ENCODE measurements around the gene UPK2.

The UPK2 gene

GRCh38 chr11:118914178-118914918 is 41.8 kb upstream of the UPK2 start:
- TF ChIP-seq GABPA (IDR thresholded peaks at IDR 0.05; ENCODE audit: low read depth) (no peak), POLR2AphosphoS5 (IDR thresholded peaks at IDR 0.05; ENCODE audit: low read depth) (no peak), REST (IDR thresholded peaks at IDR 0.05; ENCODE audit: insufficient replicate concordance, low read depth) (no peak), CTCF (IDR thresholded peaks at IDR 0.05; ENCODE audit: insufficient read depth, low read length) (no peak), SPI1 (IDR thresholded peaks at IDR 0.05; ENCODE audit: borderline replicate concordance, low read depth) (no peak)
- Histone ChIP-seq H3K27me3 (ENCODE audit: insufficient read depth, poor library complexity, severe bottlenecking) (no peaks in the 10 kb centered on the region), H3K27ac (replicated peaks) (no peak overlapping the region), H3K4me3 (replicated peaks; ENCODE audit: insufficient read depth, low read length) (no peak overlapping the region)
- DNase-seq (ENCODE audit: low read depth in 1 of 2, low spot score in 1 of 2): no peak

- no peak for DNase-seq (ENCODE audit: low read depth in 1 of 2, low spot score in 1 of 2)
- no peaks in the 10 kb centered on the region for H3K27me3 ChIP-seq (ENCODE audit: insufficient read depth, poor library complexity, severe bottlenecking)
- H3K27ac ChIP-seq (replicated peaks): no peak overlapping the region
- no peak overlapping the region for H3K4me3 ChIP-seq (replicated peaks; ENCODE audit: insufficient read depth, low read length)
- TF ChIP-seq SPI1 (IDR thresholded peaks at IDR 0.05; ENCODE audit: borderline replicate concordance, low read depth) (no peak), GABPA (IDR thresholded peaks at IDR 0.05; ENCODE audit: low read depth) (no peak), POLR2AphosphoS5 (IDR thresholded peaks at IDR 0.05; ENCODE audit: low read depth) (no peak), REST (IDR thresholded peaks at IDR 0.05; ENCODE audit: insufficient replicate concordance, low read depth) (no peak), CTCF (IDR thresholded peaks at IDR 0.05; ENCODE audit: insufficient read depth, low read length) (no peak)
Measured at GRCh38 chr11:118914987-118915386, 41.1 kb upstream of the UPK2 start.

- Histone ChIP-seq H3K27ac (replicated peaks) (no peak overlapping the region), H3K4me3 (replicated peaks; ENCODE audit: insufficient read depth, low read length) (no peak overlapping the region), H3K27me3 (ENCODE audit: insufficient read depth, poor library complexity, severe bottlenecking) (no peaks in the 10 kb centered on the region)
- DNase-seq (ENCODE audit: low read depth in 1 of 2, low spot score in 1 of 2): no peak
- no peak for TF ChIP-seq SPI1 (IDR thresholded peaks at IDR 0.05; ENCODE audit: borderline replicate concordance, low read depth)
Measured at GRCh38 chr11:118915396-118915795, 40.7 kb upstream of the UPK2 start.

GRCh38 chr11:118915941-118916841 is 39.9 kb upstream of the UPK2 start:
- DNase-seq (ENCODE audit: low read depth in 1 of 2, low spot score in 1 of 2): no peak
- H3K4me3 ChIP-seq (replicated peaks; ENCODE audit: insufficient read depth, low read length): no peak overlapping the region
- H3K27ac ChIP-seq (replicated peaks): no peak overlapping the region
- no peaks in the 10 kb centered on the region for H3K27me3 ChIP-seq (ENCODE audit: insufficient read depth, poor library complexity, severe bottlenecking)
- TF ChIP-seq GABPA (IDR thresholded peaks at IDR 0.05; ENCODE audit: low read depth): no peak
- no peak for TF ChIP-seq REST (IDR thresholded peaks at IDR 0.05; ENCODE audit: insufficient replicate concordance, low read depth)
- no peak for TF ChIP-seq SPI1 (IDR thresholded peaks at IDR 0.05; ENCODE audit: borderline replicate concordance, low read depth)
- TF ChIP-seq CTCF (IDR thresholded peaks at IDR 0.05; ENCODE audit: insufficient read depth, low read length): no peak
- TF ChIP-seq POLR2AphosphoS5 (IDR thresholded peaks at IDR 0.05; ENCODE audit: low read depth): no peak

Data from HL-60 (cell line).